H1 (cell line): ENCODE data around the gene ARHGAP26. TPM values are rescaled to one million over a fixed set of nuclear protein-coding genes. Genes with fewer than 3 reads are reported as not detected.

Source experiments
- ATF3 ChIP-seq: IDR thresholded peaks from 2 replicates; pipeline ENCODE4 v1.6.1; 2011; ENCODE audit warnings: low read depth, mild to moderate bottlenecking, low read length; ENCODE audit not compliant: insufficient read depth
- CHD7 ChIP-seq: fragments of 300-600 bp; sonication (generic); IDR thresholded peaks from 2 replicates; pipeline ENCODE4 v1.7.1; 2012; ENCODE audit warnings: low read length, moderate library complexity, mild to moderate bottlenecking, inconsistent platforms; ENCODE audit not compliant: insufficient replicate concordance
- FOSL1 ChIP-seq: IDR thresholded peaks from 2 replicates; pipeline ENCODE4 v1.6.1; 2011; ENCODE audit warnings: mild to moderate bottlenecking, low read depth, low read length, moderate library complexity; ENCODE audit not compliant: insufficient read depth
- POLR2AphosphoS5 ChIP-seq: IDR thresholded peaks from 2 replicates; pipeline ENCODE4 v1.6.1; 2011; ENCODE audit warnings: low read depth, low read length
- SIN3A ChIP-seq, 2 experiments: IDR thresholded peaks in 1 of 2; conservative IDR thresholded peaks in 1 of 2; 2 replicates each; pipeline ENCODE4 v1.6.1; 2011 to 2012; ENCODE audit warnings: low read length in 2 of 2, improper control_type of control experiment in 1 of 2, low read depth in 1 of 2, mild to moderate bottlenecking in 1 of 2
- polyA plus RNA-seq, 7 experiments: library from polyadenylated mRNA; depleted of rRNA in 3 of 7; stranded (reverse) in 5 of 7; unstranded in 2 of 7; fragments of >200 nt in 5 of 7; fragments of 200-250 nt in 2 of 7; gene quantifications; 1 replicate in 5 of 7; 2 replicates in 1 of 7; 4 replicates in 1 of 7; pipeline versions ENCODE4 v1.2.1 to v1.2.3, GENCODE V29; 2011 to 2013; ENCODE audit warnings: missing spikeins in 2 of 7, mixed read lengths in 2 of 7
- total RNA-seq: library from RNA; stranded (reverse); fragmentation: NEBNext Ultra II Directional; extraction: Animal tissue kit (Norgen Biotek cat#: 25700); gene quantifications from 2 replicates; pipeline ENCODE4 v1.2.1, GENCODE V29; 2021

Gene ARHGAP26
- total and polyA plus RNA-seq, 2 of the 8 experiments (the other 6 are each of a cell fraction or from before 2014, with no cell fraction given): 7.1 to 24.8 TPM

GRCh38 chr5:142840575-142840974 is 70.4 kb downstream of the ARHGAP26 start (continued):
- TF ChIP-seq CHD7 (no peak), FOSL1 (no peak), POLR2AphosphoS5 (no peak), SIN3A (conservative IDR thresholded peaks at IDR 0.05 in 1 of 2, IDR thresholded peaks at IDR 0.05 in 1 of 2; ENCODE audit: low read depth in 1 of 2, low read length in 2 of 2) (no peak), ATF3 (no peak)
